HCT116 (cell line): ENCODE measurements around the gene P2RY12.
"Not testable (repeated sequence)": the region's sequence is repeated elsewhere in the genome, so short reads cannot be mapped to it uniquely, and the experiment has no call there.

ENCODE experiments used
- CEBPB ChIP-seq: IDR thresholded peaks from 2 replicates; pipeline ENCODE4 v1.6.1; 2012; ENCODE audit warnings: low read depth
- CTCF ChIP-seq, 3 experiments: fragments of 200-600 bp in 1 of 3; sonication (generic) in 1 of 3; IDR thresholded peaks in 2 of 3; conservative IDR thresholded peaks in 1 of 3; 2 replicates each; pipeline ENCODE4 v1.5.1; 2012 to 2017; ENCODE audit warnings: low read depth in 2 of 3, low read length in 2 of 3, antibody characterized with exemption in 1 of 3, borderline replicate concordance in 1 of 3, control low read depth in 1 of 3, mild to moderate bottlenecking in 1 of 3, mixed read lengths in 1 of 3, mixed run types in 1 of 3, moderate library complexity in 1 of 3; ENCODE audit not compliant: insufficient read depth in 1 of 3
- MAX ChIP-seq: IDR thresholded peaks from 2 replicates; pipeline ENCODE4 v1.6.1; 2012
- POLR2A ChIP-seq: IDR thresholded peaks from 2 replicates; pipeline ENCODE4 v1.7.0; 2011; ENCODE audit warnings: borderline replicate concordance; ENCODE audit not compliant: insufficient read depth, insufficient read length; ENCODE audit errors: extremely low read depth

DNA sequence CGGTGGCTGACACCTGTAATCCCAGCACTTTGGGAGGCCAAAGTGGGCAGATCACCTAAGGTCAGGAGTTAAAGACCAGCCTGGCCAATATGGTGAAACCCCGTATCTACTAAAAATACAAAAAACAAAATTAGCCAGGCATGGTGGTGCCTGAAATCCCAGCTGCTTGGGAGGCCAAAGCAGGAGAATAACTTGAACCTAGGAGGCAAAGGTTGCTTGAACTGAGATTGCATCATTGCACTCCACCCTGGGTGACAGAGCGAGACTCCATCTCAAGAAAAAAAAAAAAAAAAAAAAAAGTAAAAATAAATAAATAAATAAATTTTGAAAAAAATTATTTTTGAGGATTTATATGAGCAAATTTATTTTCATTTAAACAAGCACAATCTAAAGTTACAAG, 7.6 kb upstream of the P2RY12 start:
- not testable (repeated sequence) for TF ChIP-seq MAX; CEBPB; CTCF (IDR thresholded peaks at IDR 0.05 in 2 of 3, conservative IDR thresholded peaks at IDR 0.05 in 1 of 3; ENCODE audit: borderline replicate concordance in 1 of 3, insufficient read depth in 1 of 3, low read depth in 2 of 3, low read length in 2 of 3); POLR2A
